NCI-H526 treated with DMSO at 0.1 percent for 48 hours (cell line): ENCODE measurements around the gene KAT7.
A peak's percentile ranks its signal among the peaks of the same experiment; 100 is the strongest.

Experiments used
- DNase-seq: peaks from one replicate; lab custom pipeline; 2025; lab: John Stamatoyannopoulos, UW

KAT7 gene

GRCh38 chr17:49842846-49843245 lies 54.4 kb downstream of the KAT7 start:
- no peak for DNase-seq

GRCh38 chr17:49843774-49844350 lies 55.4 kb downstream of the KAT7 start:
- no peak for DNase-seq

- DNase-seq: no peak
Observed at GRCh38 chr17:49845321-49845720, 56.8 kb downstream of the KAT7 start.

GRCh38 chr17:49846938-49847712 lies 58.6 kb downstream of the KAT7 start:
- DNase-seq: no peak

GRCh38 chr17:49848019-49848473 lies 59.6 kb downstream of the KAT7 start, which contains the start of gene TAC4:
Gene TAC4 (minus strand): TSS chr17:49848069. CDS start chr17:49848017, 52 bp downstream.
- no peak for DNase-seq

GRCh38 chr17:49848739-49849138 lies 60.3 kb downstream of the KAT7 start:
- DNase-seq: no peak

- no peak for DNase-seq
Observed at GRCh38 chr17:49850218-49850610, 61.7 kb downstream of the KAT7 start.

GRCh38 chr17:49850772-49851386 lies 62.4 kb downstream of the KAT7 start:
- no peak for DNase-seq

- DNase-seq: no peak
Observed at GRCh38 chr17:49851387-49852291, 63.2 kb downstream of the KAT7 start.

GRCh38 chr17:49853470-49854015 lies 65.1 kb downstream of the KAT7 start:
- no peak for DNase-seq

GRCh38 chr17:49854126-49854525 lies 65.6 kb downstream of the KAT7 start:
- no peak for DNase-seq

- DNase-seq: no peak
Observed at GRCh38 chr17:49858796-49859195, 70.3 kb downstream of the KAT7 start.

GRCh38 chr17:49859991-49860953 lies 71.8 kb downstream of the KAT7 start:
- DNase-seq: no peak

GRCh38 chr17:49861150-49861884 lies 72.8 kb downstream of the KAT7 start:
- peak; percentile 18 for DNase-seq

GRCh38 chr17:49862781-49863331 lies 74.4 kb downstream of the KAT7 start:
- DNase-seq: no peak

GRCh38 chr17:49866019-49866380 lies 77.5 kb downstream of the KAT7 start:
- DNase-seq: no peak

GRCh38 chr17:49866882-49867413 lies 78.5 kb downstream of the KAT7 start:
- no peak for DNase-seq

- DNase-seq: no peak
Observed at GRCh38 chr17:49869038-49869374, 80.5 kb downstream of the KAT7 start.

- no peak for DNase-seq
Observed at GRCh38 chr17:49870298-49870697, 81.8 kb downstream of the KAT7 start.

GRCh38 chr17:49871211-49871610 lies 82.7 kb downstream of the KAT7 start:
- DNase-seq: no peak
